22Rv1 (cell line): ENCODE data around the gene SNRPA1.

Source experiments
- H3K27ac ChIP-seq: fragments of 450-650 bp; 2 replicates; pipeline ENCODE4 v1.5.1; 2017
- ZFX ChIP-seq: fragments of 450-650 bp; IDR thresholded peaks from 2 replicates; pipeline ENCODE4 v1.6.1; 2017; ENCODE audit warnings: antibody characterized with exemption, borderline replicate concordance
- TF ChIP-seq, protein P1 (sequence below): fragments of 450-650 bp; IDR thresholded peaks from 2 replicates; pipeline ENCODE4 v1.5.1; 2017; ENCODE audit warnings: mild to moderate bottlenecking

The SNRPA1 gene

DNA sequence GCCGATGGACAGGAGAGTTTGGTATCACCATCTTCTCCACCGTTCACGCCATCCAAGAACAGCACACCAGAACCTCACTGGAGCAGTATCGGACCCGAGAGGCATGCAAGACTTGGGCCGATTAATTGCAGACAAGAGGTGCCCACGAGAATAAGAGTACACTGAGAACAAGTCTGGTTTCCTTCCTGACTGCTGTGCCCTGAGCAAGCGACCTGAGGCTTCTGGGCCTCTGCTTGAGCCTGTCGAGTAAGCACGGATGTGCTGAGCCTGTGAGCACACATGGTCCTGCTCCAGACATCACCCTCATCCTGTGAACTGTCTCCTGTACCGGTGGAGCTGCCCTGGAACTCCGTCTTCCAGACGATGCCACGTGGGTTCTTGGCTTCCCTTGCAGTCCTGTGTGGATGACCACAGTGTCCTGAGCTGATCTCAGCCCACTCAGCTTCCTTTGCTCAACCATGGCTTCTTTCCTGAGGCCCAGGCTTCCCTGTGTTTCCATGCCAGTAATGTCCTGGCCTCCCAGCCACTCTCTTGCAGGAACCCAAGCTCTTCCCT is 34.3 kb upstream of the SNRPA1 start:
- no peak overlapping the region for H3K27ac ChIP-seq
- no peak for TF ChIP-seq ZFX

DNA sequence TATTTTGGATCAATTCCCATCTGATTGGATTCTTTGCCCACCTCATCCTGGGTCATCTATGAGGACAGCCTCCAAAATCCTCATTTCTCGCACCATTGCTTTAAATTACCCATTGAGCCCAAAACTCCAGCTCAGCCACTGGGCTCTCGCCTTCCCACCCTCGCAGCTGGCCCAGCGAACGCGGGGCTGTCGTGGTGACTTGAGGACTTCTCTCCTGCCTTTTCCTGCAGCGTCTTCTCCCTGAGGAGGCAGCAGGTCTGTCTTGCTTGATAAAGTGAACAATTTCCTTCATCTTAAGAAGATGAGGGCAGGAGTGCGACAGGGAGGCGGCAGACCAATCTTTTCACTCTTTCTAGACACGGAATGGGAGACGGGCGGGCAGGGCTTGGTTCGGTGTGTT is 33.0 kb upstream of the SNRPA1 start:
- TF ChIP-seq, protein P1, sequence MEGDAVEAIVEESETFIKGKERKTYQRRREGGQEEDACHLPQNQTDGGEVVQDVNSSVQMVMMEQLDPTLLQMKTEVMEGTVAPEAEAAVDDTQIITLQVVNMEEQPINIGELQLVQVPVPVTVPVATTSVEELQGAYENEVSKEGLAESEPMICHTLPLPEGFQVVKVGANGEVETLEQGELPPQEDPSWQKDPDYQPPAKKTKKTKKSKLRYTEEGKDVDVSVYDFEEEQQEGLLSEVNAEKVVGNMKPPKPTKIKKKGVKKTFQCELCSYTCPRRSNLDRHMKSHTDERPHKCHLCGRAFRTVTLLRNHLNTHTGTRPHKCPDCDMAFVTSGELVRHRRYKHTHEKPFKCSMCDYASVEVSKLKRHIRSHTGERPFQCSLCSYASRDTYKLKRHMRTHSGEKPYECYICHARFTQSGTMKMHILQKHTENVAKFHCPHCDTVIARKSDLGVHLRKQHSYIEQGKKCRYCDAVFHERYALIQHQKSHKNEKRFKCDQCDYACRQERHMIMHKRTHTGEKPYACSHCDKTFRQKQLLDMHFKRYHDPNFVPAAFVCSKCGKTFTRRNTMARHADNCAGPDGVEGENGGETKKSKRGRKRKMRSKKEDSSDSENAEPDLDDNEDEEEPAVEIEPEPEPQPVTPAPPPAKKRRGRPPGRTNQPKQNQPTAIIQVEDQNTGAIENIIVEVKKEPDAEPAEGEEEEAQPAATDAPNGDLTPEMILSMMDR, result no peak
- TF ChIP-seq ZFX, result no peak
- no peak overlapping the region for H3K27ac ChIP-seq

DNA sequence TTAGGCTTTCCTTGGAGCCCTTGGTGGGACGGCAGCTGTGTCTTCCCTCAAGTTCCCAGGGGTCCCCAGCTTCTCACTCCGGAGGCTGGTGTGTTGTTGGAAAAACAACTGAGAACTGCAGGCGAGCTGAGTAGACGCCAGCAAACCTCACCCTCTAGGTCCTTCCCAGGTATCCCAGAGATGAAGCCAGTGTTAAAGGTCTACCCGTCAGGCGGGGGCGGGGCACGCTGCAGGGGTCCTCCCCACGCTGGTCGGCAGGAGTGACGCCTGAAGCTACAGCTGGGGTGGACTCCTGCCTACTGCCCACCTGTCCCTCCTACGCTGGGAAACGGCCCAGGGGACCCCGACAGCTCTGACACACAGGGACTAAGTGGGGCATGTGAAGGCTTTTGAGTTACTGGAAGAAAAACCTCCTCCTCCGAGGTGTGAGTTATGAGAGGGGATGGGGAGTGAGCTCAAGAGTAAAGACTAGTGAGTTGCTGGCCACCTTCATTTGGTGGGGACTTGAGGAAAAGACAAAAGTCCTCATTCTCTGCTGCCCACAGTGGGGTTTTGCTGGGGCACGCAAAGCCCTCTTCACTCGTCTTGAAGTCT is 32.2 kb upstream of the SNRPA1 start:
- no peak overlapping the region for H3K27ac ChIP-seq
- TF ChIP-seq, protein P1, result no peak
- no peak for TF ChIP-seq ZFX

DNA sequence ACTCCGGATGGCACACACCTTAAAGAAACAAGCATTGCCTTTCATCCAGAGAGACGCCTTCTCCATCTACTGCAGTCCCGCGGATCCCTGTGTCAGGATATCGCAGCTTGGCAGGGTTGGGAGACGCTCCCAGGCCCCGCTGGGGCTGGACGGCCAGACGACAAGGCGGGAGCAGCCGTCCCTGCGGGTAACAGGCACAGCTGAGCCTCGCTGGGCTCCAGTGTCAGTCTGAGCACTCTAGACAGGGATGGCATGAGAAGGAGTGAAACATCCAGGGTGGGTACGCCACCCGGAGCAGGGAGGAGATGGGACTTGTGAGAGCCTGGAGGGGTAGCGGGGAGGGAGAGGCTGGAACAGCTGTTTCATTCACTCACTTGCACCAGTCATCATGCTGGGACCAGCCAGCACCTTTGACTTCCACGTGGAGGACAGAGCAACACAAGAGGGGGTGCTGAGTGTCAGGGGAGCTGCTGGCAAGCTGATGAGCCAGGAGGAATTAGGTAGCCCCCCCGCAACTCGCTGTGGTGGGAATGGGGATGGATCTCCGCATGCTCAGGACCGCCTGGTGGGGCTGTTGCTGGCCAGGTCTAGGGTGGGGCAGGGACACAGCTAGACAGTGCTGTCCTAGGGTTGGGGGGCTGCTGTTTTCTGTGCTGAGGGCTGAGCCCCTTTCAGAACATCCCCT is 31.6 kb upstream of the SNRPA1 start:
- TF ChIP-seq ZFX, result no peak
- TF ChIP-seq, protein P1, result no peak
- H3K27ac ChIP-seq, result no peak overlapping the region

DNA sequence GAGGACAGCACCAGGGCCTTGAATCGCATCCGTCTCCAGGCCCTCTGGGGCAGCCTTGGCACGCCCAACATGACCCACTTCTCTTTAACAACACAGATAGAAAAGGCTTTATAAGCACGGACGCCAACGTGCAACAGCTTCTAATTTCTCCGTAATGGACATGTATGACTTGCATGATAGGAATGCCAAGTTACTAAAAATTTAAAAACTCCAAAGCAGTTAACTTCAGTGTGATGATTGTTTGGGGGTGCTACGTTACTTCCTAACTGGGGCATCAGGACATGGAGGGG is 30.9 kb upstream of the SNRPA1 start:
- H3K27ac ChIP-seq, result no peak overlapping the region
- TF ChIP-seq, protein P1, result no peak
- no peak for TF ChIP-seq ZFX

DNA sequence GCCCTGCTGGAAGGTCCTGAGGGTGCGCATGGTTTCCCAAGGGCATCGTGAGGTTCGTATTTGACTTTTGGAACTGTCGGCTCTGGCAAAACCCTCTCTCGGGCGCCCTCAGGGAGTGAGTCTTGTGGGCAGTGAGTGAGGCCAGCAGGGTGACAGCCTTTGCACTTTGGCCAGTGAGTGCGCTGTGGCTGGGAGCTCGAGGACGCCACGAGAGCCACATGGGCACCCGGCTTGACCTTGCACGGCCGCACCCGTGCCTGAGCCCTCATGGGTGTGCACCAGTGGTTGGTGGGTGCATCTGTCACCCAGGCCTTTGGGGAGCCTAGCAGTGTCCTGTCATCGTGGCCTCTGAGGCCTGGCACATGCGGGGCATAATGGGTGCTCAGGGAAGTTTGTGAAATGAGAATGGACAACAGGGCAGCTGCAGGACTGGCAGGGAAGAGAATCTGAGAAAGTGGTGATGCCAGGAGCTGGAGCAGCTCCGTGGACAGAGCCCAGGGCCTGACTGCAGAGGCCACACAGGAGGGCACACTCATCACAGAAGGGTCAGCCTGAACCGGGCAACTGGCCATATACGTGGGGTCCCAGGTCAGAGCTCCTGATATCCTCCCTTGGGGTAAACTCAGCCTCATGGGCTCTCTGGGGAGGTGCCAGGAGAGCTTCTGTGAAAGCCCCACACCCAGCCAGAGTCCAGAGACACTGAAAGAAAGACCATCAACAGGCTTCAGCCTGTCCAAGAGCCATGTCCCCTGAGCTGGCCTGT is 30.4 kb upstream of the SNRPA1 start:
- no peak overlapping the region for H3K27ac ChIP-seq
- TF ChIP-seq, protein P1, result no peak
- TF ChIP-seq ZFX, result no peak

DNA sequence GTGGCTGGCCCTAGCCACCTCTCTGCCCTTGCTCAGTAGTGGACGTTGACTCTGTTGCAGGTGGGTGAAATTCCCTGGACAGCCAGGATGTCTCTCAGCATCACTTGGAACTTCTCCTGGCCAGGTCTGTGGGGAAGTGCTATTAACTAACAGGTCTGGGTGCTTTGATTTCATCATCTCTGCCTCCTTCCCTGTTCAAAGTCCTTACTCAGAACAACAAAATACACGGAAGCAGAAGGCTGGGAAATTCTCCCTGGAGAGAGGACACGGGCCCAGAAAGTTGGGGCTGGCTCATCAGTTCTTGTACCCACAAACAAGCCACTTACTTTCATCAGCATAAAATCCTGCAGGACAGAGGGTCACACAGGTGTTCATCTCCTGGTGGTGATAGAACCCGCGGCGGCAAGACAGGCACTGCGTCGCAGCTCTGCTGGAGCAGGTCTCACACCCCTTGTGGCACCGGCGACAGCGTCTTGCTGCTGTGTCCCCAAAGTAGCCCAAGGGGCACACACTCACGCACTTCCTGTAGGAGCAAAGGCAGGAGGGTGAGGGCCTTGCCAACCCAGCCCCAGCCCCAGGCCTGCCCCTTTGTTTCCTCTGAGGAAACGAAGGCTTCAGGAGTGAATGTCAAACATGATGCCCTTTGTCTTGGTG is 29.6 kb upstream of the SNRPA1 start:
- H3K27ac ChIP-seq, result no peak overlapping the region
- TF ChIP-seq, protein P1, result no peak
- no peak for TF ChIP-seq ZFX
